Natural killer cell (primary cell): ENCODE data around the gene RAB9B. TPM values are rescaled to one million over a fixed set of nuclear protein-coding genes. Genes with fewer than 3 reads are reported as not detected.

ENCODE experiments used
- ATAC-seq, 3 donors: fragments of 150-1000 bp in 2 of 3; fragments of 200-7000 bp in 1 of 3; cut with Tn5 transposase; 1 replicate in 1 of 3; 2 replicates in 2 of 3; pipeline ENCODE4 v1.10.0; 2021; ENCODE audit warnings: mild to moderate bottlenecking in 2 of 3, moderate library complexity in 2 of 3
- DNase-seq, 2 donors: peaks; one replicate each; pipeline versions ENCODE4 v3.0.0 to v3.0.0-alpha.2; 2013 to 2021; ENCODE audit warnings: mixed read lengths in 1 of 2
- H3K27ac ChIP-seq: one replicate; pipeline ENCODE4 v1.5.1; 2013; ENCODE audit warnings: mild to moderate bottlenecking, low read length
- H3K27me3 ChIP-seq: one replicate; pipeline ENCODE4 v1.6.1; 2013; ENCODE audit warnings: low read length; ENCODE audit not compliant: control insufficient read depth, insufficient read depth
- H3K36me3 ChIP-seq: one replicate; pipeline ENCODE4 v1.6.1; 2013; ENCODE audit warnings: low read length; ENCODE audit not compliant: control insufficient read depth, insufficient read depth
- H3K4me1 ChIP-seq: one replicate; pipeline ENCODE4 v1.6.1; 2013; ENCODE audit warnings: low read length; ENCODE audit not compliant: control insufficient read depth, insufficient read depth
- H3K4me3 ChIP-seq: one replicate; pipeline ENCODE4 v1.5.1; 2013; ENCODE audit warnings: low read length
- H3K9me3 ChIP-seq: one replicate; pipeline ENCODE4 v1.6.1; 2013; ENCODE audit warnings: low read length; ENCODE audit not compliant: control insufficient read depth, insufficient read depth
- H3K27ac Mint-ChIP-seq, 2 donors: one replicate each; pipeline ENCODE4 v1.8.0; 2022; ENCODE audit warnings: mild to moderate bottlenecking in 2 of 2, mixed read lengths in 2 of 2, moderate library complexity in 1 of 2
- H3K27me3 Mint-ChIP-seq, 2 donors: one replicate each; pipeline ENCODE4 v1.8.0; 2022; ENCODE audit warnings: low read depth in 2 of 2, mixed read lengths in 2 of 2
- H3K36me3 Mint-ChIP-seq: one replicate; pipeline ENCODE4 v1.8.0; 2022; ENCODE audit warnings: mixed read lengths
- H3K4me1 Mint-ChIP-seq, 2 donors: one replicate each; pipeline ENCODE4 v1.8.0; 2022; ENCODE audit warnings: mixed read lengths in 2 of 2
- H3K4me3 Mint-ChIP-seq: one replicate; pipeline ENCODE4 v1.8.0; 2022; ENCODE audit warnings: mild to moderate bottlenecking, moderate library complexity, mixed read lengths
- H3K9me3 Mint-ChIP-seq, 2 donors: one replicate each; pipeline ENCODE4 v1.8.0; 2022; ENCODE audit warnings: mixed read lengths in 2 of 2
- CTCF ChIP-seq: fragments of 200-600 bp; IDR thresholded peaks from one replicate; pipeline ENCODE4 v1.8.0; 2022; ENCODE audit warnings: antibody characterized with exemption
- WGBS: methylation state at CpG from one replicate; pipeline ENCODE4 v1.1.7; 2013; ENCODE audit warnings: missing lambda C conversion rate; ENCODE audit not compliant: insufficient coverage; 5-methylcytosine and 5-hydroxymethylcytosine counted together
- intact Hi-C: fragments of 100-400 bp; cut with micrococcal nuclease; formaldehyde crosslinking; loops from one replicate; pipeline ENCODE4 v1.14.2; 2022
- total RNA-seq, 4 donors: library from RNA; stranded (reverse); fragments of 120-200 nt in 1 of 4; gene quantifications; one replicate each; pipeline versions ENCODE4 v1.2.3 to v1.2.4, GENCODE V29; 2013 to 2022

Gene RAB9B
- total RNA-seq, 3 donors from 2014 or later (not counting 1 experiment from before 2014, with no cell fraction given), result 0.45 to 0.64 (median 0.50) TPM

GRCh38 chrX:103791826-103792485 lies 40.1 kb downstream of the RAB9B start:
- TF ChIP-seq CTCF, result no peak
- no peak for DNase-seq
- H3K36me3 ChIP-seq, result no peaks in the 10 kb centered on the region
- no peak overlapping the region for H3K4me3 ChIP-seq
- no peaks in the 10 kb centered on the region for H3K4me1 ChIP-seq
- H3K27ac ChIP-seq, result no peak overlapping the region
- Mint-ChIP-seq H3K9me3 (no peaks in the 10 kb centered on the region), H3K36me3 (no peaks in the 10 kb centered on the region), H3K27ac (no peak overlapping the region), H3K4me1 (no peaks in the 10 kb centered on the region), H3K4me3 (no peak overlapping the region), H3K27me3 (peaks cover 0 to 34% of the 10 kb centered on the region in 2 donors)
- intact Hi-C loops, result no loop called here
- WGBS, result no CpG with 5 or more reads among the region's 2 CpGs
- no peaks in the 10 kb centered on the region for H3K27me3 ChIP-seq
- no peak for ATAC-seq
- H3K9me3 ChIP-seq, result no peaks in the 10 kb centered on the region

- H3K9me3 ChIP-seq, result no peaks in the 10 kb centered on the region
- H3K4me1 ChIP-seq, result no peaks in the 10 kb centered on the region
- H3K27me3 Mint-ChIP-seq, result peaks cover 0 to 34% of the 10 kb centered on the region in 2 donors
- no peak overlapping the region for H3K4me3 ChIP-seq
- H3K9me3 Mint-ChIP-seq, result no peaks in the 10 kb centered on the region
- H3K27ac Mint-ChIP-seq, result no peak overlapping the region
- TF ChIP-seq CTCF, result no peak
- no peak overlapping the region for H3K4me3 Mint-ChIP-seq
- no peaks in the 10 kb centered on the region for H3K36me3 Mint-ChIP-seq
- 90% methylated on average over 3 of the region's 4 CpGs for WGBS
- H3K27me3 ChIP-seq, result no peaks in the 10 kb centered on the region
- H3K4me1 Mint-ChIP-seq, result no peaks in the 10 kb centered on the region
- no peak for DNase-seq
- no peaks in the 10 kb centered on the region for H3K36me3 ChIP-seq
- H3K27ac ChIP-seq, result no peak overlapping the region
- intact Hi-C loops, result no loop called here
- ATAC-seq, result no peak
Observed at GRCh38 chrX:103791228-103791627, 40.8 kb downstream of the RAB9B start.

- Histone ChIP-seq H3K36me3 (no peaks in the 10 kb centered on the region), H3K9me3 (no peaks in the 10 kb centered on the region), H3K27me3 (no peaks in the 10 kb centered on the region), H3K27ac (no peak overlapping the region), H3K4me1 (no peaks in the 10 kb centered on the region), H3K4me3 (no peak overlapping the region)
- H3K36me3 Mint-ChIP-seq, result no peaks in the 10 kb centered on the region
- H3K4me1 Mint-ChIP-seq, result no peaks in the 10 kb centered on the region
- DNase-seq (no peak), ATAC-seq (no peak)
- TF ChIP-seq CTCF, result no peak
- H3K27ac Mint-ChIP-seq, result no peak overlapping the region
- H3K9me3 Mint-ChIP-seq, result no peaks in the 10 kb centered on the region
- H3K4me3 Mint-ChIP-seq, result no peak overlapping the region
- intact Hi-C loops, result no loop called here
- H3K27me3 Mint-ChIP-seq, result peaks cover 0 to 23% of the 10 kb centered on the region in 2 donors
Observed at GRCh38 chrX:103789004-103789403, 43.1 kb downstream of the RAB9B start.

- Mint-ChIP-seq H3K36me3 (no peaks in the 10 kb centered on the region), H3K4me1 (no peaks in the 10 kb centered on the region), H3K27me3 (no peaks in the 10 kb centered on the region), H3K27ac (no peak overlapping the region), H3K9me3 (no peaks in the 10 kb centered on the region), H3K4me3 (no peak overlapping the region)
- Histone ChIP-seq H3K27ac (no peak overlapping the region), H3K4me1 (no peaks in the 10 kb centered on the region), H3K36me3 (no peaks in the 10 kb centered on the region), H3K27me3 (no peaks in the 10 kb centered on the region), H3K9me3 (no peaks in the 10 kb centered on the region), H3K4me3 (no peak overlapping the region)
- intact Hi-C loops, result no loop called here
- ATAC-seq (no peak), DNase-seq (no peak)
- TF ChIP-seq CTCF, result no peak
- WGBS, result 100% methylated on average over 1 of the region's 2 CpGs
Observed at GRCh38 chrX:103783971-103784370, 48.1 kb downstream of the RAB9B start.
